GM18867 (cell line): ENCODE results near the gene EXOC3L2.

Experiments used
- ATAC-seq: cut with Tn5 transposase; IDR thresholded peaks from one replicate; pipeline ENCODE4 v1.9.1; 2021; ENCODE audit warnings: mild to moderate bottlenecking, moderate library complexity; ENCODE audit not compliant: unreplicated experiment

EXOC3L2 gene

DNA sequence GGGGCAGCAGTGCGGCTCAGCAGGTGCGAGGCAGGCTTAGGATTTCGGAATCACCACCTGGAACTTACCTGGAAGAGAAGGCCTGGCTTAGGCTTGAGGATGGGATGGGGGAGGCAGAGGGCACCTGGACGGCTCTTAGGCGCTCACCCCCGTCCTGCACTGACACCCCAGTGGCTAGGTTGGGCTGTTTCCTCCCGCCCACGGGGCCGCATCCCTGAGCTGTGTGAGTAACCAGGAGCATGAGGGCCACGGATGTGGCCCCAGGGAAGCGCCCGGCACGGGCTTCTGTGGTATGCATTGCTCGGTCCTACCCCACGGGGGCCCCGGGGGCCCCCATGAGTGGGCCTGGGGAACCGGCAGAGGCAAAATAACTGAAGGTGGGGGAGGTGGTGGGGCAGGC, 82.1 kb downstream of the EXOC3L2 start:
- no peak for ATAC-seq

DNA sequence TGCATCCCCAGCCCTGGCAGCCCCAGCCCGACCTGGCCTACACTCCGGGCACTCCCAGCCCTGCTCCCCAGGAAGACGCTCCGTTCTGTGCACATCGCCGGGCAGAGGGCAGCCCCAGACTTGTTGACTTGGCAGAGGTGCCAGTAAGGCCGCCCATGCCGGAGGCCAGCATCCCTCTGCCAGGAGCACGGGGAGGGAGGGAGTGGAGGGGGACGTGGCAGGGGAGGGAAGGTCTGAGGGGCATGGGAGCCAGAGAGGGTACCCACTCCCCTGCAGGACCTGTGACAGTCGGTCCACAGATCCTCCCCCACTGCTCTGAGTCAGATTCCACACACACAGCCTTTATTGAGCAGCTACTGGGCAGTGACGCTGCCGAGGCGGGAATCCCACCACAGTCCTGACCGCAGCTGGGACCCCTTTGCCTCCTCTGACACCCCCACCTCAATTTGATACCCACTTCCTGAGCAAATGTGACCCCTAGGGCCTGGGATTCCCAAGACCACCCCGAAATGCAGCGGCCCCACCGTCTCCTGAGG, 82.5 kb downstream of the EXOC3L2 start:
- ATAC-seq = no peak
